GM15510 (cell line): ENCODE measurements around the gene TRIM2.

Experiments
- POLR2A ChIP-seq: IDR thresholded peaks from 3 replicates; pipeline ENCODE4 v1.6.1; 2011; ENCODE audit warnings: borderline replicate concordance; ENCODE audit not compliant: insufficient read length; ENCODE audit errors: extremely low read depth

TRIM2 gene

GRCh38 chr4:153204247-153204671 lies at the start of gene TRIM2:
TRIM2 (plus strand) TSS chr4:153204443; CDS start chr4:153204531, 88 bp downstream.
- TF ChIP-seq POLR2A = no peak

GRCh38 chr4:153155686-153156085 lies 48.6 kb upstream of the TRIM2 start:
- no peak for TF ChIP-seq POLR2A

- no peak for TF ChIP-seq POLR2A
These were observed 48.0 kb upstream of the TRIM2 start for GRCh38 chr4:153156263-153156662.

- no peak for TF ChIP-seq POLR2A
These were observed 47.5 kb upstream of the TRIM2 start for GRCh38 chr4:153156721-153157120.

- TF ChIP-seq POLR2A = no peak
These were observed 45.2 kb upstream of the TRIM2 start for GRCh38 chr4:153159016-153159415.

GRCh38 chr4:153159728-153160221 lies 44.5 kb upstream of the TRIM2 start:
- no peak for TF ChIP-seq POLR2A

- no peak for TF ChIP-seq POLR2A
These were observed 43.4 kb upstream of the TRIM2 start for GRCh38 chr4:153160821-153161220.

GRCh38 chr4:153161226-153161963 lies 42.8 kb upstream of the TRIM2 start:
- TF ChIP-seq POLR2A = no peak

GRCh38 chr4:153166716-153167501 lies 37.3 kb upstream of the TRIM2 start:
- TF ChIP-seq POLR2A = no peak

GRCh38 chr4:153169776-153170175 lies 34.5 kb upstream of the TRIM2 start:
- TF ChIP-seq POLR2A = no peak

- TF ChIP-seq POLR2A = no peak
These were observed 33.8 kb upstream of the TRIM2 start for GRCh38 chr4:153170407-153170806.

GRCh38 chr4:153174821-153175567 lies 29.2 kb upstream of the TRIM2 start:
- TF ChIP-seq POLR2A = no peak

- TF ChIP-seq POLR2A = no peak
These were observed 27.3 kb upstream of the TRIM2 start for GRCh38 chr4:153176938-153177337.

GRCh38 chr4:153177841-153178240 lies 26.4 kb upstream of the TRIM2 start:
- TF ChIP-seq POLR2A = no peak

- no peak for TF ChIP-seq POLR2A
These were observed 25.1 kb upstream of the TRIM2 start for GRCh38 chr4:153179100-153179499.

GRCh38 chr4:153181293-153181692 lies 22.9 kb upstream of the TRIM2 start:
- TF ChIP-seq POLR2A = no peak

GRCh38 chr4:153181700-153182099 lies 22.5 kb upstream of the TRIM2 start:
- TF ChIP-seq POLR2A = no peak
